Hepatocyte (in vitro differentiated cells): Measurements from ENCODE around the gene SLIT1.

Source experiments
- EZH2 ChIP-seq: fragments of 200-600 bp; sonication (generic); IDR thresholded peaks from 2 replicates; pipeline ENCODE4 v1.6.1; 2016; ENCODE audit warnings: antibody characterized with exemption, mild to moderate bottlenecking, borderline replicate concordance
- EZH2phosphoT487 ChIP-seq: fragments of 200-600 bp; sonication (generic); IDR thresholded peaks from one replicate; pipeline ENCODE4 v1.6.1; 2018; ENCODE audit warnings: antibody characterized with exemption, mild to moderate bottlenecking, low read depth, moderate library complexity; ENCODE audit not compliant: unreplicated experiment, severe bottlenecking
- TF ChIP-seq, protein P1 (sequence below): fragments of 200-600 bp; sonication (generic); IDR thresholded peaks from 2 replicates; pipeline ENCODE4 v1.5.1; 2016; ENCODE audit warnings: antibody characterized with exemption, mild to moderate bottlenecking; ENCODE audit not compliant: poor library complexity

DNA sequence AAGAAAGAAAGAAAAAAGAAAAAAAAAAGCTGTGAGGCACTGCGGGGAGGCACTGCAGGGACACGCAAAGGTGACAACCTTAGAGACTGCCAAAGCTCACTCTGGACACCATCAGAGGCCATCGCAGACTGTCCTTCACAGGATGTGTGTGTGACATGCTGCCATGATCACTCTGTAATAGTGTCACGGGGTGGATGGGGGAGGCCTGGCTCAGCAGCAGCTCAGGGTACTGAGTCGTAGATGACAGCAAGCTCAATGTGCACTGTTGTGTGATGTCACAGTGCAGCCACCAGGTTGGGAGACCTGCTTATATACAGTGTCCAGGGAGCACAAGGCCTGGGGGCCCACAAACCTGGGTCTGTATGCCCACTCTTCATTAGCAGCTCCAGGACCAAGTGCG lies 83.3 kb downstream of the SLIT1 start:
- TF ChIP-seq, protein P1, sequence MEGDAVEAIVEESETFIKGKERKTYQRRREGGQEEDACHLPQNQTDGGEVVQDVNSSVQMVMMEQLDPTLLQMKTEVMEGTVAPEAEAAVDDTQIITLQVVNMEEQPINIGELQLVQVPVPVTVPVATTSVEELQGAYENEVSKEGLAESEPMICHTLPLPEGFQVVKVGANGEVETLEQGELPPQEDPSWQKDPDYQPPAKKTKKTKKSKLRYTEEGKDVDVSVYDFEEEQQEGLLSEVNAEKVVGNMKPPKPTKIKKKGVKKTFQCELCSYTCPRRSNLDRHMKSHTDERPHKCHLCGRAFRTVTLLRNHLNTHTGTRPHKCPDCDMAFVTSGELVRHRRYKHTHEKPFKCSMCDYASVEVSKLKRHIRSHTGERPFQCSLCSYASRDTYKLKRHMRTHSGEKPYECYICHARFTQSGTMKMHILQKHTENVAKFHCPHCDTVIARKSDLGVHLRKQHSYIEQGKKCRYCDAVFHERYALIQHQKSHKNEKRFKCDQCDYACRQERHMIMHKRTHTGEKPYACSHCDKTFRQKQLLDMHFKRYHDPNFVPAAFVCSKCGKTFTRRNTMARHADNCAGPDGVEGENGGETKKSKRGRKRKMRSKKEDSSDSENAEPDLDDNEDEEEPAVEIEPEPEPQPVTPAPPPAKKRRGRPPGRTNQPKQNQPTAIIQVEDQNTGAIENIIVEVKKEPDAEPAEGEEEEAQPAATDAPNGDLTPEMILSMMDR = no peak
- TF ChIP-seq EZH2 (no peak), EZH2phosphoT487 (no peak)
